SH-SY5Y (cell line): Measurements from ENCODE around the gene RASD2.

Experiments
- GATA2 ChIP-seq: IDR thresholded peaks from 2 replicates; pipeline ENCODE4 v1.6.1; 2011; ENCODE audit warnings: mild to moderate bottlenecking, low read depth, low read length
- GATA3 ChIP-seq: IDR thresholded peaks from 2 replicates; pipeline ENCODE4 v1.6.1; 2011; ENCODE audit warnings: low read depth, mild to moderate bottlenecking, low read length, moderate library complexity

DNA sequence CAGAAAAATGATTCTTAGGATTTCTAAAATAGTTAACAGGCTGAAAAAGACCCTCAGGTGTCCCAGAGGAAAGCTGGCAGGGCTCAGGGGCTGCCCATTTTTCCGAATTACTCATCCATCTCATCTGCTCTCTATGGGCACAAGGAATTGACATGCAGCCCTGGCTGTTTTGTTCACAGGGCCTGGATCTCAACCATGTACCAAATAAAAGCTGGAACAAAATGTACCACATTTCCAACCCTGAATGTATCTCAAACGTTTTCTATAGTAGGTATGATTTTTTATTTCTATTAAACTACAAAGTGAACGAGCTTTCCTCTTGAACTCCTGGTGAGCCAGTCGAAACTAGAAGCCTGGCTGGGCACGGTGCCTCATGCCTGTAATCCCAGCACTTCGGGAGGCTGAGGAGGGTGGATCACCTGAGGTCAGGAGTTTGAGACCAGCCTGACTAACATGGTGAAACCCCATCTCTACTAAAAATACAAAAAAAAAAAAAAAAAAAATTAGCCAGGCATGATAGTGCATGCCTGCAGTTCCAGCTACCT is 43.8 kb upstream of the RASD2 start:
- TF ChIP-seq GATA2 (no peak), GATA3 (no peak)
